LHCN-M2 (cell line): ENCODE results near the gene RFC5. TPM values are rescaled to one million over a fixed set of nuclear protein-coding genes. Genes with fewer than 3 reads are reported as not detected.
"Not testable (repeated sequence)": the region's sequence is repeated elsewhere in the genome, so short reads cannot be mapped to it uniquely, and the experiment has no call there.

Experiments
- DNase-seq: peaks from one replicate; pipeline ENCODE4 v3.0.0-alpha.2; 2012; ENCODE audit warnings: low read depth
- total RNA-seq: library from RNA; depleted of rRNA; stranded (reverse); fragments of >200 nt; gene quantifications from 2 replicates; pipeline ENCODE4 v1.2.3, GENCODE V29; 2014

RFC5 gene
- total RNA-seq, 1 experiment from 2014 or later = 47.5 TPM

GRCh38 chr12:118015306-118015705 lies 1.2 kb upstream of the RFC5 start:
- DNase-seq = no peak

GRCh38 chr12:118015944-118016343 lies 559 bp upstream of the RFC5 start:
- DNase-seq = no peak

- no peak for DNase-seq
Observed at GRCh38 chr12:118017926-118018325, 1.4 kb downstream of the RFC5 start.

- no peak for DNase-seq
Observed at GRCh38 chr12:118020036-118020435, 3.5 kb downstream of the RFC5 start.

- DNase-seq = not testable (repeated sequence)
Observed at GRCh38 chr12:118022097-118022727, 5.7 kb downstream of the RFC5 start.

- DNase-seq = no peak
Observed at GRCh38 chr12:118022728-118023109, 6.2 kb downstream of the RFC5 start.

- DNase-seq = no peak
Observed at GRCh38 chr12:118023301-118023860, 6.9 kb downstream of the RFC5 start.

GRCh38 chr12:118025168-118025567 lies 8.7 kb downstream of the RFC5 start:
- DNase-seq = no peak

- no peak for DNase-seq
Observed at GRCh38 chr12:118029166-118029565, 12.7 kb downstream of the RFC5 start.

- no peak for DNase-seq
Observed at GRCh38 chr12:118032188-118032587, 15.7 kb downstream of the RFC5 start.

- DNase-seq = no peak
Observed at GRCh38 chr12:118033323-118033722, 16.8 kb downstream of the RFC5 start.

GRCh38 chr12:118033902-118034301 lies 17.4 kb downstream of the RFC5 start:
- no peak for DNase-seq

GRCh38 chr12:118034429-118035189 lies 18.1 kb downstream of the RFC5 start:
- DNase-seq = peak; percentile 46

GRCh38 chr12:118035190-118036041 lies 18.9 kb downstream of the RFC5 start:
- DNase-seq = peak; percentile 47

GRCh38 chr12:118036672-118037411 lies 20.3 kb downstream of the RFC5 start:
- no peak for DNase-seq

- DNase-seq = no peak
Observed at GRCh38 chr12:118038137-118038536, 21.6 kb downstream of the RFC5 start.

GRCh38 chr12:118042091-118042490 lies 25.6 kb downstream of the RFC5 start:
- no peak for DNase-seq

- DNase-seq = no peak
Observed at GRCh38 chr12:118044075-118044474, 27.6 kb downstream of the RFC5 start.

- DNase-seq = no peak
Observed at GRCh38 chr12:118044577-118044976, 28.1 kb downstream of the RFC5 start.

GRCh38 chr12:118046430-118046829 lies 29.9 kb downstream of the RFC5 start:
- DNase-seq = no peak
